H1 (cell line): ENCODE results near the gene S100A4. TPM values are rescaled to one million over a fixed set of nuclear protein-coding genes. Genes with fewer than 3 reads are reported as not detected.
A peak's percentile ranks its signal among the peaks of the same experiment; 100 is the strongest.
"Not testable (repeated sequence)": the region's sequence is repeated elsewhere in the genome, so short reads cannot be mapped to it uniquely, and the experiment has no call there.

ENCODE experiments used
- CTCF ChIA-PET: fragments of 300-600 bp; sonication (Branson Sonifier 250); formaldehyde crosslinking; loops from one replicate; lab custom pipeline; 2021; ENCODE audit not compliant: partially characterized antibody; lab: Charles Lee
- POLR2A ChIA-PET: fragments of 300-600 bp; sonication (Branson Sonifier 250); formaldehyde crosslinking; loops from one replicate; lab custom pipeline; 2021; ENCODE audit warnings: inconsistent platforms; ENCODE audit not compliant: partially characterized antibody; lab: Charles Lee
- DNase-seq, 2 experiments: peaks; one replicate each; pipeline versions ENCODE4 v3.0.0 to v3.0.0-alpha.2; 2010 to 2022; ENCODE audit warnings: low spot score in 2 of 2, low read depth in 1 of 2, mixed read lengths in 1 of 2
- FAIRE-seq: peaks from 2 replicates; lab custom pipeline; 2011; peaks lifted over from hg19 to GRCh38; lab: Jason Lieb, UNC
- H2AFZ ChIP-seq: 2 replicates; pipeline ENCODE4 v1.8.1; 2012; ENCODE audit warnings: low read length, inconsistent platforms
- H2AK5ac ChIP-seq: 2 replicates; pipeline ENCODE4 v1.6.1; 2013; ENCODE audit warnings: low read depth, low read length
- H2BK120ac ChIP-seq: replicated peaks from 2 replicates; pipeline ENCODE3; 2013; ENCODE audit warnings: low read depth, low read length, inconsistent platforms
- H2BK12ac ChIP-seq: 2 replicates; pipeline ENCODE4 v1.6.1; 2013; ENCODE audit warnings: low read depth, low read length
- H2BK15ac ChIP-seq: 2 replicates; pipeline ENCODE4 v1.6.1; 2013; ENCODE audit warnings: low read length
- H2BK20ac ChIP-seq: 2 replicates; pipeline ENCODE4 v1.6.1; 2013; ENCODE audit warnings: low read length
- H2BK5ac ChIP-seq: 2 replicates; pipeline ENCODE4 v1.6.1; 2013; ENCODE audit warnings: low read depth, low read length
- H3K14ac ChIP-seq: 2 replicates; pipeline ENCODE4 v1.6.1; 2013; ENCODE audit warnings: inconsistent platforms; ENCODE audit not compliant: insufficient read length
- H3K18ac ChIP-seq: 2 replicates; pipeline ENCODE4 v1.6.1; 2013; ENCODE audit warnings: low read length; ENCODE audit errors: extremely low read depth
- H3K23ac ChIP-seq: 2 replicates; pipeline ENCODE4 v1.6.1; 2013; ENCODE audit warnings: inconsistent platforms; ENCODE audit not compliant: insufficient read length
- H3K23me2 ChIP-seq: 2 replicates; pipeline ENCODE4 v1.6.1; 2013; ENCODE audit warnings: low read depth, low read length
- H3K27ac ChIP-seq: 2 replicates; pipeline ENCODE4 v1.6.1; 2011; ENCODE audit warnings: low read depth, low read length, inconsistent platforms
- H3K27me3 ChIP-seq, 4 experiments: replicated peaks in 1 of 4; 1 replicate in 1 of 4; 2 replicates in 3 of 4; pipeline versions ENCODE4 v1.6.1 to v1.8.1; 2011 to 2013; ENCODE audit warnings: low read length in 3 of 4, mild to moderate bottlenecking in 3 of 4, inconsistent platforms in 2 of 4, mixed read lengths in 2 of 4, moderate library complexity in 1 of 4; ENCODE audit not compliant: control insufficient read depth in 3 of 4, insufficient read depth in 3 of 4; ENCODE audit errors: extremely low read depth in 1 of 4
- H3K36me3 ChIP-seq, 4 experiments: 2 replicates each; pipeline versions ENCODE4 v1.6.1 to v1.8.1; 2011 to 2013; ENCODE audit warnings: mild to moderate bottlenecking in 4 of 4, low read length in 3 of 4, moderate library complexity in 2 of 4, control low read depth in 1 of 4, inconsistent platforms in 1 of 4; ENCODE audit not compliant: insufficient read depth in 4 of 4, control insufficient read depth in 2 of 4
- H3K4ac ChIP-seq: replicated peaks from 2 replicates; pipeline ENCODE3; 2013; ENCODE audit warnings: low read length, low read depth, mixed read lengths, inconsistent platforms; ENCODE audit not compliant: insufficient read length
- H3K4me1 ChIP-seq, 4 experiments: replicated peaks in 1 of 4; 1 replicate in 1 of 4; 2 replicates in 3 of 4; pipeline versions ENCODE4 v1.6.1 to v1.8.1; 2011 to 2013; ENCODE audit warnings: low read length in 3 of 4, inconsistent platforms in 2 of 4, mixed read lengths in 1 of 4; ENCODE audit not compliant: insufficient read depth in 4 of 4, control insufficient read depth in 3 of 4
- H3K4me2 ChIP-seq, 2 experiments: 2 replicates each; pipeline versions ENCODE4 v1.6.1 to v1.8.1; 2011 to 2013; ENCODE audit warnings: low read depth in 2 of 2, low read length in 2 of 2, control low read depth in 1 of 2, inconsistent platforms in 1 of 2, mild to moderate bottlenecking in 1 of 2; ENCODE audit not compliant: insufficient read depth in 1 of 2
- H3K4me3 ChIP-seq, 4 experiments: fragments of 200-600, 300-600 bp in 1 of 4; sonication (generic), shearing (Covaris generic), sonication (Bioruptor Twin) in 1 of 4; 2 replicates each; pipeline versions ENCODE4 v1.5.1 to v1.8.1; 2011 to 2016; ENCODE audit warnings: low read length in 4 of 4, low read depth in 3 of 4, control low read depth in 2 of 4, inconsistent platforms in 2 of 4, mild to moderate bottlenecking in 2 of 4, mixed read lengths in 1 of 4, moderate library complexity in 1 of 4; ENCODE audit not compliant: insufficient read depth in 2 of 4; ENCODE audit errors: extremely low read depth in 1 of 4
- H3K56ac ChIP-seq: replicated peaks from 2 replicates; pipeline ENCODE3; 2013; ENCODE audit warnings: low read depth, mild to moderate bottlenecking, mixed read lengths, low read length, inconsistent platforms; ENCODE audit not compliant: insufficient read length
- H3K79me1 ChIP-seq: 2 replicates; pipeline ENCODE4 v1.6.1; 2013; ENCODE audit warnings: low read depth, low read length, control low read depth
- H3K79me2 ChIP-seq, 2 experiments: 2 replicates each; pipeline versions ENCODE4 v1.6.1 to v1.8.1; 2012 to 2013; ENCODE audit warnings: low read length in 2 of 2, mild to moderate bottlenecking in 2 of 2, inconsistent platforms in 1 of 2; ENCODE audit not compliant: insufficient read depth in 2 of 2, control insufficient read depth in 1 of 2
- H3K9ac ChIP-seq, 4 experiments: replicated peaks in 1 of 4; 1 replicate in 1 of 4; 2 replicates in 3 of 4; pipeline versions ENCODE4 v1.6.1 to v1.8.1; 2011 to 2013; ENCODE audit warnings: low read depth in 3 of 4, low read length in 3 of 4, control low read depth in 2 of 4, mild to moderate bottlenecking in 2 of 4, moderate library complexity in 2 of 4, inconsistent platforms in 1 of 4; ENCODE audit errors: extremely low read depth in 1 of 4
- H3K9me3 ChIP-seq, 2 experiments: 2 replicates each; pipeline versions ENCODE4 v1.6.1 to v1.8.1; 2012 to 2013; ENCODE audit warnings: mild to moderate bottlenecking in 2 of 2, moderate library complexity in 2 of 2, control low read depth in 1 of 2, inconsistent platforms in 1 of 2, low read depth in 1 of 2, low read length in 1 of 2, mixed read lengths in 1 of 2; ENCODE audit not compliant: insufficient read depth in 2 of 2
- H4K20me1 ChIP-seq, 2 experiments: replicated peaks in 1 of 2; 2 replicates each; pipeline versions ENCODE3 to v1.8.1; 2011 to 2013; ENCODE audit warnings: inconsistent platforms in 2 of 2, low read length in 2 of 2, mild to moderate bottlenecking in 1 of 2; ENCODE audit not compliant: insufficient read depth in 2 of 2, control insufficient read depth in 1 of 2
- H4K5ac ChIP-seq: 2 replicates; pipeline ENCODE4 v1.6.1; 2013; ENCODE audit warnings: low read length, low read depth, mixed read lengths, inconsistent platforms; ENCODE audit not compliant: insufficient read length
- H4K8ac ChIP-seq: 2 replicates; pipeline ENCODE4 v1.8.0; 2013; ENCODE audit warnings: mild to moderate bottlenecking, moderate library complexity, low read length, inconsistent platforms; ENCODE audit not compliant: insufficient read depth; ENCODE audit errors: extremely low read depth
- H4K91ac ChIP-seq: replicated peaks from 2 replicates; pipeline ENCODE3; 2013; ENCODE audit warnings: low read length, mixed read lengths, inconsistent platforms; ENCODE audit not compliant: insufficient read length
- CHD1 ChIP-seq: IDR thresholded peaks from 2 replicates; pipeline ENCODE4 v1.6.1; 2012; ENCODE audit warnings: low read depth, low read length, improper control_type of control experiment
- CHD2 ChIP-seq: IDR thresholded peaks from 2 replicates; pipeline ENCODE4 v1.6.1; 2012; ENCODE audit warnings: low read length, improper control_type of control experiment
- KDM1A ChIP-seq: fragments of 200-600, 300-600 bp; sonication (generic); IDR thresholded peaks from 2 replicates; pipeline ENCODE4 v1.7.1; 2016; ENCODE audit warnings: mild to moderate bottlenecking, low read length, borderline replicate concordance
- POU5F1 ChIP-seq: IDR thresholded peaks from 2 replicates; pipeline ENCODE4 v1.6.1; 2011; ENCODE audit warnings: low read depth, mild to moderate bottlenecking, low read length, moderate library complexity
- RXRA ChIP-seq: IDR thresholded peaks from 2 replicates; pipeline ENCODE4 v1.6.1; 2011; ENCODE audit warnings: low read depth, mild to moderate bottlenecking, low read length, moderate library complexity; ENCODE audit not compliant: insufficient read depth
- WGBS, 2 experiments: shearing (Covaris generic) in 1 of 2; methylation state at CpG; one replicate each; pipeline versions ENCODE4 v1.1.6 to v1.1.7; 2013 to 2015; ENCODE audit warnings: low lambda C conversion rate in 2 of 2, mixed read lengths in 2 of 2, inconsistent platforms in 1 of 2, low coverage in 1 of 2, missing lambda C conversion rate in 1 of 2; ENCODE audit not compliant: insufficient replicate concordance in 2 of 2, insufficient coverage in 1 of 2, insufficient read length in 1 of 2; ENCODE audit errors: extremely low coverage in 1 of 2, missing lambda C conversion rate in 1 of 2; 5-methylcytosine and 5-hydroxymethylcytosine counted together
- polyA plus RNA-seq, 7 experiments: library from polyadenylated mRNA; depleted of rRNA in 3 of 7; stranded (reverse) in 5 of 7; unstranded in 2 of 7; fragments of >200 nt in 5 of 7; fragments of 200-250 nt in 2 of 7; gene quantifications; 1 replicate in 5 of 7; 2 replicates in 1 of 7; 4 replicates in 1 of 7; pipeline versions ENCODE4 v1.2.1 to v1.2.3, GENCODE V29; 2011 to 2013; ENCODE audit warnings: missing spikeins in 2 of 7, mixed read lengths in 2 of 7
- total RNA-seq: library from RNA; stranded (reverse); fragmentation: NEBNext Ultra II Directional; extraction: Animal tissue kit (Norgen Biotek cat#: 25700); gene quantifications from 2 replicates; pipeline ENCODE4 v1.2.1, GENCODE V29; 2021

The S100A4 gene
- total and polyA plus RNA-seq, 2 of the 8 experiments (the other 6 are each of a cell fraction or from before 2014, with no cell fraction given): 36.3 to 85.4 TPM

DNA sequence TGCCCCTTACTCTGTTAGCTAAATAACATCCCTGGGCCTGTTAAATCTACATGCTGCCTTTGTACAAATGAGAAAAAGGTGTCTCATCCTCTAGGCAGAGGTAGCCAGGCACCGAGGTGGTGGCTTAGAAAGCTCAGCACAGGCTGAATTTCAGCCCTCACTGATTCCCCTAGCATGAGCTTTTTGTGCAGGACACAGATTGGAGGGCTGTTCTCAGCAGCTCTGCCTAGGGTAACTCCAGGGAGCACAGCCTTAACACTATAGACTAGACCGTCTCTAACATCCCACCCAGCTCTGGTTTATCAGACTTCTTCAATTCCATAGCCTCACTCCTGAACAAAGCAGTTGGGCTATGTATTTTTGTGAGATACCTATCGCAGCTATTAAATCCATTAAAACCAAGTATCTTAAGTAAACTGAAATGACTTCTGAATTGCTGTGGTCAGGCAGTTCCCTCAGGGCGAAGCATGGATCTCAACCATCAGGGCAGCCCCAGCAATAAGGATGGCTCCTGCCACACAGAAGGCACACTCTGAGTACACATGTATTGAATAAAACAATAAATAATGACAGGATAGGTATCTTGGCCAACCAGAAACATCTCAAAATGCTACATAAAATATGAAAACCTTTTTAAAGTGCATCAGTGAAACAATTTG, 24.7 kb downstream of the S100A4 start (continued):
- TF ChIP-seq CHD1 (no peak), CHD2 (no peak), KDM1A (no peak), POU5F1 (no peak), RXRA (no peak)
- TF ChIP-seq, all 59 proteins: peak for 0

DNA sequence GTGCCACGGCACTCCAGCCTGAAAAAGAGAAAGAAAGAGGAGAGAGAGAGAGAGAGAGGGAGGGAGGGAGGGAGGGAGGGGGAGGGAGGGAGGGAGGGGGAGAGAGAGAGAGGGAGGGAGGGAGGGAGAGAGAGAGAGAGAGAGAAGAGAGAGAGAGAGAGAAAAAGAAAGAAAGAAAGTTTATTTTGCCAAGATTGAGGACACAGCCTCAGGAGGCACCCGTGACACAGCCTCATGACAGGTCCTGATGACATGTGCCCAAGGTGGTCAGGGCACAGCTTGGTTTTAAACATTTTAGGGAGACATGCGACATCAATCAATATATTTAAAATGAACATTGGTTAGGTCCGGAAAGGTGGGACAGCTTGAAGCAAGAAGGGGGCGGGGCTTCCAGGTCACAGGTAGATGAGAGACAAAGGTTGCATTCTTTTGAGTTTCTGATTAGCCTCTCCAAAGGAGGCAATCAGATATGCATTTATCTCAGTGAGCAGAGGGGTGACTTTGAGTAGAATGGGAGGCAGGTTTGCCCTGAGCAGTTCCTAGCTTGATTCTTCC, 25.4 kb downstream of the S100A4 start:
- not testable (repeated sequence) for DNase-seq, H2BK20ac ChIP-seq, H3K23me2 ChIP-seq, H2BK120ac ChIP-seq, FAIRE-seq, H3K4ac ChIP-seq, H2AFZ ChIP-seq, H4K20me1 ChIP-seq, H3K27ac ChIP-seq, H3K23ac ChIP-seq, H2BK12ac ChIP-seq, H4K8ac ChIP-seq, H3K9ac ChIP-seq, H3K4me3 ChIP-seq, H2AK5ac ChIP-seq, H3K9me3 ChIP-seq, H4K91ac ChIP-seq, H4K5ac ChIP-seq, H3K18ac ChIP-seq, H2BK15ac ChIP-seq, H3K79me1 ChIP-seq, H3K56ac ChIP-seq, H3K14ac ChIP-seq, H3K79me2 ChIP-seq, H3K36me3 ChIP-seq, H2BK5ac ChIP-seq
- peak overlapping the region; percentile 5 to 37; a peak in 1 of 4 replicates for H3K4me2 ChIP-seq
- peaks cover 3 to 11% (median 5%) of the 10 kb centered on the region in 4 experiments; a peak in 6 of 7 replicates for H3K4me1 ChIP-seq
- H3K27me3 ChIP-seq: peaks cover 0 to 14% (median 8%) of the 10 kb centered on the region in 4 experiments; a peak in 4 of 7 replicates
- WGBS, 2 experiments: 60% methylated on average over 5 of the region's 5 CpGs; no CpG with 5 or more reads in 1 of the 2 experiments
- CTCF ChIA-PET: interaction anchor here (0.7 to 4.4 kb wide), 15 partner anchors 9 to 168 kb away, joined by 3 to 51 read pairs (median 4); partner anchors contain the start of genes S100A1, S100A13 and S100A6
- POLR2A ChIA-PET: interaction anchor here (0.9 to 3.2 kb wide), 6 partner anchors 12 to 470 kb away, joined by 3 to 13 read pairs (median 4); partner anchors contain the start of genes CHTOP and RPS27
